Activated naive CD4-positive, alpha-beta T cell treated with anti-CD3 and anti-CD28 coated beads for 36 hours (primary cell): Measurements from ENCODE around the gene TIMM44. TPM values are rescaled to one million over a fixed set of nuclear protein-coding genes. Genes with fewer than 3 reads are reported as not detected.
A peak's percentile ranks its signal among the peaks of the same experiment; 100 is the strongest.

Experiments used
- CTCF ChIA-PET: fragments of 350-600 bp; sonication (Branson Sonifier 250); formaldehyde crosslinking; loops from one replicate; lab custom pipeline; 2021; ENCODE audit warnings: antibody characterized with exemption; lab: Charles Lee
- DNase-seq: peaks from one replicate; pipeline ENCODE4 v3.0.0-alpha.2; 2020
- H3K27ac Mint-ChIP-seq: one replicate; pipeline ENCODE4 v1.8.0; 2021; ENCODE audit warnings: mild to moderate bottlenecking, mixed read lengths
- H3K27me3 Mint-ChIP-seq: one replicate; pipeline ENCODE4 v1.8.0; 2021; ENCODE audit warnings: low read depth, mixed read lengths
- H3K36me3 Mint-ChIP-seq: one replicate; pipeline ENCODE4 v1.8.0; 2021; ENCODE audit warnings: low read depth, mixed read lengths
- H3K4me1 Mint-ChIP-seq: one replicate; pipeline ENCODE4 v1.8.0; 2021; ENCODE audit warnings: low read depth, mixed read lengths
- H3K4me3 Mint-ChIP-seq: one replicate; pipeline ENCODE4 v1.8.0; 2021; ENCODE audit warnings: mild to moderate bottlenecking, moderate library complexity, mixed read lengths
- H3K9me3 Mint-ChIP-seq: one replicate; pipeline ENCODE4 v1.8.0; 2021; ENCODE audit warnings: mixed read lengths
- intact Hi-C: fragments of 100-400 bp; cut with micrococcal nuclease; formaldehyde crosslinking; loops from one replicate; pipeline ENCODE4 v1.15.1; 2023
- total RNA-seq, 2 experiments: library from RNA; stranded (reverse); gene quantifications; one replicate each; pipeline ENCODE4 v1.2.3, GENCODE V29; 2021

TIMM44 gene, protein sequence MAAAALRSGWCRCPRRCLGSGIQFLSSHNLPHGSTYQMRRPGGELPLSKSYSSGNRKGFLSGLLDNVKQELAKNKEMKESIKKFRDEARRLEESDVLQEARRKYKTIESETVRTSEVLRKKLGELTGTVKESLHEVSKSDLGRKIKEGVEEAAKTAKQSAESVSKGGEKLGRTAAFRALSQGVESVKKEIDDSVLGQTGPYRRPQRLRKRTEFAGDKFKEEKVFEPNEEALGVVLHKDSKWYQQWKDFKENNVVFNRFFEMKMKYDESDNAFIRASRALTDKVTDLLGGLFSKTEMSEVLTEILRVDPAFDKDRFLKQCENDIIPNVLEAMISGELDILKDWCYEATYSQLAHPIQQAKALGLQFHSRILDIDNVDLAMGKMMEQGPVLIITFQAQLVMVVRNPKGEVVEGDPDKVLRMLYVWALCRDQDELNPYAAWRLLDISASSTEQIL
- total RNA-seq: 10 to 100 TPM; 88.8 to 88.9 TPM

DNA sequence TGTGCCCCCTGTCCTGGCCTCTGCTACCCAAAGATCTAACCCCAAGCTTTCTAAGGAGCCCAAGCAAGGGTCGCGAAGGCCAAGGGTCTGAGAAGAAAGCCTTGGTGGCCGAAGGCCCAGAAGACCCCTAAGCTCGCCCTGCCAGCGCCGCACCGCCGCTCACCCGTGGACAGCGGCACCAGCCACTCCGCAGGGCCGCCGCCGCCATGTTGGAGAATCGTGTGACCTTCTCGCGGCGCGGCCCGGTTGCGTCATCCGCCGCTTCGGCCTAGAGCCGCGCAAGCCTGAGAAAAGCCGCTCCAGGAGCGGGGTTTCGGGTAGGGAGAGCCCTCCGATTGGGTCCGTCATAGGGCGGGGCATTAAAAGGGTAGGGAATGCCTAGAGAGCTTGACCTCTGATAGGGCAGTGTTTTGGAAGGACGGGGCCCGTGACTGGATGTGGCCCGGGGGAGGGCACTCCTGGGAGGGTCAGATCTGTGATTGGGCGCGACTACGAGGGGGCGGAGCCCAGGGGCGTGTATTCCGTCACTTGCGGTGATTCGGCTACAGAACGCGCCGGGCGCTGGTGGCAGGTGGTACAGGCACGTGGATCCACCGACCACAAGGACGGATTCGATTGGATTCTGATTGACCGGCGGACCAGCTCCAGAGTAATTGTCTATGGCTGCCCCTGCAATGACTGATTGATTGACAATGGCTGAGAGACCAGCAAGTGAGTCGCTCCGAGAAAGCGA, at the start of gene TIMM44:
TSS of gene TIMM44 (minus strand) at position 223 of the 733 bp plus-strand sequence. CDS start at position 208, 15 bp downstream.
- Mint-ChIP-seq H3K27ac (peak within 1 kb of the TSS; percentile 94), H3K36me3 (peaks cover 12% of the 10 kb centered on the region), H3K4me3 (peak within 1 kb of the TSS; percentile 95), H3K9me3 (no peaks in the 10 kb centered on the region), H3K4me1 (peaks cover 41% of the 10 kb centered on the region), H3K27me3 (no peaks in the 10 kb centered on the region)
- intact Hi-C loops: loop anchor here (1.0 to 5.0 kb wide), 9 partner anchors 23 to 378 kb away; partner anchors contain the start of genes CCL25, MAP2K7, NDUFA7 and RPS28
- peak; percentile 100 for DNase-seq
- CTCF ChIA-PET: interaction anchor here (0.6 to 2.5 kb wide), 22 partner anchors 8 to 322 kb away, joined by 3 to 18 read pairs (median 4); partner anchors contain the start of genes ELAVL1, SNAPC2 and TRAPPC5

DNA sequence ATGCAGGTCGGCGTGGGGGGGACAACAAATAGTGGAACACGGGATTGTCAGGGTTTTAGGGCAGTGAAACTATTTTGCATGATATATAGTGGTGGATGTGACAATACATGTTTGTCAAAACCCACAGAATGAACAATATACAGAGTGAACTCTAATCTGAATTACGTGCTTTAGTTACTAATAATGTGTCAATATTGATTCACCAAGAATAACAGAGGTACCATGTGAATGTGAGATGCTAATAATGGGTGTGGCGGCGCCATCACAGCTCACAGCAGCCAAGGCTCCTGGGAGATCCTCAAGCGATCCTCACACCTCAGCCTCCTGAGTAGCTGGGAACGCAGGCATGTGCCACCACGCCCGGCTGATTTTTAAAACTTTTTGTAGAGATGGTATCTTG, 49.1 kb upstream of the TIMM44 start:
- Mint-ChIP-seq H3K9me3 (no peaks in the 10 kb centered on the region), H3K4me1 (peaks cover 35% of the 10 kb centered on the region), H3K36me3 (peaks cover 16% of the 10 kb centered on the region), H3K4me3 (no peak overlapping the region), H3K27me3 (no peaks in the 10 kb centered on the region), H3K27ac (no peak overlapping the region)
- intact Hi-C loops: no loop called here
- CTCF ChIA-PET: interaction anchor here (0.6 kb wide), 1 partner anchor 10 kb away, joined by 3 read pairs; no protein-coding TSS in a partner anchor
- DNase-seq: no peak

- DNase-seq: no peak
- no peaks in the 10 kb centered on the region for H3K27me3 Mint-ChIP-seq
- peaks cover 11% of the 10 kb centered on the region for H3K4me1 Mint-ChIP-seq
- peaks cover 18% of the 10 kb centered on the region for H3K36me3 Mint-ChIP-seq
- no peak overlapping the region for H3K4me3 Mint-ChIP-seq
- no peaks in the 10 kb centered on the region for H3K9me3 Mint-ChIP-seq
- CTCF ChIA-PET: no interaction called here
- intact Hi-C loops: no loop called here
- H3K27ac Mint-ChIP-seq: no peak overlapping the region
Measured at GRCh38 chr19:7989071-7989575, 45.7 kb upstream of the TIMM44 start.

DNA sequence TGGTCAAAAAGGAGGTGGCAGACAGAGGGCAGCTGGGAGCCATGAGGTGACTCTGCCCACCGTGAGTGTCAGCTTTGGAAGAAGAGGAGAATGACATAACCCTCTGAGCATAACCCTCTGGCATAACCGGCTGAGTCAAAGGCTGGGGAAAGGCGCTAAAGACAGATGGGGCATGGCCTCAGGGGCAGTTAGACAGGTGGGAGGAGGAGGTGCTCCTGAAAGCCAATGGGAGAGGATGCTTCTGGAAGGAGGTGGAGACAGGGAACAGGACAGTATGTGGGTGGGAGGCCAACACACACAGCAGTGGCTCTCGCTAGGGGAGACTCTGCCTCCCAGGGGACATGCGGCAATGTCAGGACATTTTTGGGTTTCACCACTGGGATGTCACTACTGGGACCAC, 44.8 kb upstream of the TIMM44 start:
- H3K27me3 Mint-ChIP-seq: no peaks in the 10 kb centered on the region
- CTCF ChIA-PET: interaction anchor here (1.0 kb wide), 1 partner anchor 14 kb away, joined by 4 read pairs; no protein-coding TSS in a partner anchor
- H3K27ac Mint-ChIP-seq: no peak overlapping the region
- intact Hi-C loops: no loop called here
- peaks cover 3% of the 10 kb centered on the region for H3K4me1 Mint-ChIP-seq
- peaks cover 18% of the 10 kb centered on the region for H3K36me3 Mint-ChIP-seq
- H3K4me3 Mint-ChIP-seq: no peak overlapping the region
- no peak for DNase-seq
- no peaks in the 10 kb centered on the region for H3K9me3 Mint-ChIP-seq

DNA sequence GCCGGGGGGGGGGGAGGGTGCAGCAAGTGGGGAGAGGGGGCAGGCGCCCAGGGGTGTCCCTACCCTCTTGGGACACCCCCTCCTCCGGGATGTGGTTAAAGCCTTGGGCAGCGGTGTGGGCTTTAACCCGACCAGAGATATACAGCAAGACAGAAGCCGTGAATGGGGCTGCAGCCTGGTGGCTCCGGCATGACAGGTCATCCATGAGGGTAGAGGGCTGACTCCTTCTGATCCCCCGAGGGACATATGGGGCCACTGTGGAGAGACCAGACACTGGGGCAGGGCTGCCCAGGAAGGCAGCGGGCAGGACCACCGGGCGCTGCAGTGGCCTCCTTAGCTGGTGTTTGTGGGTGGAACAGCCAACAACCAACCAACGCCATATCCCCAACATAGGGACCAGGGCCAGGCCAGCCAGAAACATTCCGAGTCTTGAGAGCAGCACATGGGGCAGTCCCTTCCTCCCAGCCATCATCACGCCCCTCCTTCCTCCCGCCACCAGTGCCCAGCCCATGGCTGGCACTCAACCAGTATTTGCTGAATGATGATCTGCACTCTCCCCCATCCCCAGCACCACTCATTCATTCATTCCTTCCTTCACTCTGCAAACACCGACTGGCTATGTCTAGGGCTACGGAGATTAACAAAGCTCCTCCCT, 43.8 kb upstream of the TIMM44 start:
- H3K27ac Mint-ChIP-seq: peak overlapping the region; percentile 48
- no peaks in the 10 kb centered on the region for H3K27me3 Mint-ChIP-seq
- H3K4me1 Mint-ChIP-seq: peaks cover 3% of the 10 kb centered on the region
- H3K4me3 Mint-ChIP-seq: no peak overlapping the region
- no peaks in the 10 kb centered on the region for H3K9me3 Mint-ChIP-seq
- peaks cover 18% of the 10 kb centered on the region for H3K36me3 Mint-ChIP-seq
- CTCF ChIA-PET: interaction anchor here (1.0 kb wide), 1 partner anchor 15 kb away, joined by 4 read pairs; no protein-coding TSS in a partner anchor
- DNase-seq: no peak
- intact Hi-C loops: no loop called here

DNA sequence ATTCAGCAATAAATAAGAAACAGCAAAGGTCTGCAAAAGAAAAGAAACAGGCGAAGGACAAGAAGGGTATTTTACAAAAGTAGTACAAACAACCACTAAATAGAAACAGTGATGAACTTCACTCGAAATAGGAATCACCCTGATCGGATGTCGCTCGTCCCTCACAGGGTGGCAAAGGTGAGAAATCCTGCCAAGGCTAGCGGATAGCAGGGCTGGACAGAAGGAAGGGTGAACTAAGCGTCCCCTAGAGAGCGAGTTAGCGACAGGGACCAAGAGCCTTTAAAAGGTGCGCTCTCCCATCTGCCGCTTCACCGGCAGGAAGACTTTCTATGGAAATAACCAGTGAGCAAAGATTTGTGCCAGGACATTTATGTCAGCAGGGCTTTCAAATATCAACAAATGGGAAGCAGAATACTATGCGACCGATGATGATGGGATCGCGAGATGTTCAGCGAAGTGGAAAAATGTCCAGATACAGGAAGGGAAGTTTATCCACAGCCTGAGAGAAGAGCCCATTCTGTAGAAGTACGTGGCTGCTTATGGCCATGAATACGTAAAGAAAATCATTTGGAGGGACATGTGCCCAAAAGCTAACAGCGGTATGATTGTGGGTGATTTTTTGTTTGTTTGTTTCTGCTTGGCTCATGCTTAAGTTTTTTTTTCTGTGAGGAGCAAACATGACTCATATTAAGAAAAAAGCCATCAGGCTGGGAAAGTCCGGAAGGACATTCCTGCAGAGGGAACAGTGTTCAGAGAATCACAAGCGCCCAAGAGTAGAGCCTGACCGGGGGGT, 43.1 kb upstream of the TIMM44 start:
- no peaks in the 10 kb centered on the region for H3K9me3 Mint-ChIP-seq
- H3K36me3 Mint-ChIP-seq: peaks cover 18% of the 10 kb centered on the region

GRCh38 chr19:7985481-7985911, 42.0 kb upstream of the TIMM44 start:
- H3K27me3 Mint-ChIP-seq: no peaks in the 10 kb centered on the region
- H3K27ac Mint-ChIP-seq: no peak overlapping the region
- no peak overlapping the region for H3K4me3 Mint-ChIP-seq
- H3K4me1 Mint-ChIP-seq: peaks cover 3% of the 10 kb centered on the region
- DNase-seq: no peak
- no peaks in the 10 kb centered on the region for H3K9me3 Mint-ChIP-seq
- peaks cover 20% of the 10 kb centered on the region for H3K36me3 Mint-ChIP-seq
- intact Hi-C loops: no loop called here
- CTCF ChIA-PET: interaction anchor here (1.4 kb wide), 1 partner anchor 16 kb away, joined by 4 read pairs; no protein-coding TSS in a partner anchor

More for the DNA sequence above, 43.1 kb upstream of the TIMM44 start:
- no peak for DNase-seq
- intact Hi-C loops: no loop called here
- Mint-ChIP-seq H3K27ac (no peak overlapping the region), H3K4me3 (no peak overlapping the region), H3K27me3 (no peaks in the 10 kb centered on the region), H3K4me1 (peaks cover 3% of the 10 kb centered on the region)
- CTCF ChIA-PET: no interaction called here

- H3K27ac Mint-ChIP-seq: no peak overlapping the region
- CTCF ChIA-PET: interaction anchor here (0.7 to 1.4 kb wide), 3 partner anchors 18 to 132 kb away, joined by 3 to 4 read pairs (median 4); no protein-coding TSS in a partner anchor
- H3K4me3 Mint-ChIP-seq: no peak overlapping the region
- no peaks in the 10 kb centered on the region for H3K9me3 Mint-ChIP-seq
- H3K27me3 Mint-ChIP-seq: no peaks in the 10 kb centered on the region
- peaks cover 3% of the 10 kb centered on the region for H3K4me1 Mint-ChIP-seq
- intact Hi-C loops: no loop called here
- H3K36me3 Mint-ChIP-seq: peaks cover 15% of the 10 kb centered on the region
- no peak for DNase-seq
Measured at GRCh38 chr19:7983995-7984837, 40.8 kb upstream of the TIMM44 start.

DNA sequence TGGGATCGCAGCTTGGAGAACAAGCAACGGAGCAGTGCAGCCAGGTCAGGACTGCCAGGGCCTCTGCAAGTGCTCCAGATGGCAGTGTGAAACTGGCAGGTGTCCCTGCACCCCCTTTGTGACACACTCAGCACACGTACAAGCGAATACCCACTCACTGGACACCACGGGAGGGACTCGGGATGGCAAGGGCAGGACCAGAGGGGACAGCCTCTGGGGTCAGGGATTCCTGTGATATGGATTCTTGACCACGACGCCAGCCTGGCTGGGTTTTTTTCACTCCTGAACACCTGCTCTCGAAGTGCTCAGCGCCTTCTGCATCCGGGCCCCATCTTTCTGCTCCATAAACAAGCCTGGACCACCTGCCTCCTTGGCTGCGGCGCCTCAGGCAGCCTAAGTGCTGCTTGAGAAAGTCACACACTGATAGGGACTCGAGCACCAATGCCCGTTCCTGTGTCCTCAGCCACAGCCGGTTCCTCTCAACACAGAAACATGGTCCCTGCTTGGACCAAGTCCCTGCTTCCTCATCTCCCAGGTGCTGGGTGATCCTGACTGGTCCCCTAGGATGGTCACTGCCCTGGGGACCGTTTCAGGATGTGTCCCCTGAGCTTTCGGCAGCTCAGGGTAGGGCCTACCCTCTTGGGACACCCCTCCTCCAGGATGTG, 40.0 kb upstream of the TIMM44 start:
- H3K4me1 Mint-ChIP-seq: peaks cover 3% of the 10 kb centered on the region
- CTCF ChIA-PET: interaction anchor here (0.7 to 0.9 kb wide), 2 partner anchors 85 to 131 kb away, joined by 3 to 4 read pairs; no protein-coding TSS in a partner anchor
- intact Hi-C loops: no loop called here
- DNase-seq: no peak
- no peaks in the 10 kb centered on the region for H3K9me3 Mint-ChIP-seq
- H3K27me3 Mint-ChIP-seq: no peaks in the 10 kb centered on the region
- no peak overlapping the region for H3K4me3 Mint-ChIP-seq
- no peak overlapping the region for H3K27ac Mint-ChIP-seq
- H3K36me3 Mint-ChIP-seq: peaks cover 12% of the 10 kb centered on the region

DNA sequence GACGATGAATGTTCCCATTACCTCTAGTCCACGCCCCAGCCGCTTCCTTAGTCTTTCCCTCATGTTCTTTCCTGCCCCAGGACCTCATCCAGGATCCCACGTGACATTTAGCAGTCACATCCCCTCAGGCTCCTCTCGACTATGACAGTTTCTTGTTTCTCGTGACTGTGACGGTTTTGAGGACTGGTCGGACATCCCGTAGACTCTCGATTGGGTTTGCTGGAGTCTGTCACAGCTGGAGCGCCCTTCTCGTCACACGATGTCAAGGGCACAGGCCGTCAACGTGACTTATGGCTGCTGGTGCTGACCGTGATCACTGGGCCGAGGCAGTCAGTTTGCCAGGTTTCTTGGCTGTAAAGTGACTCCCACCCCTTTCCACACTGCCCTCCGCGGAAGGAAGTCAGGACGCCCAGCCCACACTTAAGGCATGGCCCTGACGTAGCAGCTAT, 39.2 kb upstream of the TIMM44 start:
- no peak overlapping the region for H3K27ac Mint-ChIP-seq
- no peak overlapping the region for H3K4me3 Mint-ChIP-seq
- intact Hi-C loops: no loop called here
- H3K36me3 Mint-ChIP-seq: peaks cover 5% of the 10 kb centered on the region
- no peaks in the 10 kb centered on the region for H3K9me3 Mint-ChIP-seq
- DNase-seq: no peak
- H3K4me1 Mint-ChIP-seq: peaks cover 3% of the 10 kb centered on the region
- CTCF ChIA-PET: no interaction called here
- H3K27me3 Mint-ChIP-seq: no peaks in the 10 kb centered on the region
